Gastroesophageal sphincter (tissue), 3 donors: ENCODE measurements around the gene PATE2.

Experiments
- EP300 ChIP-seq: sonication (generic); formaldehyde crosslinking; IDR thresholded peaks from one replicate; pipeline ENCODE4 v1.6.1; 2017; ENCODE audit warnings: antibody characterized with exemption, mild to moderate bottlenecking
- POLR2A ChIP-seq, 2 donors: fragments of 450-650 bp; IDR thresholded peaks; one replicate each; pipeline ENCODE4 v1.6.1; 2017; ENCODE audit warnings: antibody characterized with exemption in 2 of 2, mild to moderate bottlenecking in 2 of 2, moderate library complexity in 1 of 2
- POLR2AphosphoS5 ChIP-seq: sonication (generic); formaldehyde crosslinking; IDR thresholded peaks from one replicate; pipeline ENCODE4 v1.6.1; 2017; ENCODE audit warnings: antibody characterized with exemption
- TF ChIP-seq, protein P1 (sequence below), 4 experiments: fragments of 200-600 bp in 2 of 4; fragments of 450-650 bp in 2 of 4; sonication (generic) in 1 of 4; IDR thresholded peaks; one replicate each; pipeline ENCODE4 v1.5.1; 2017 to 2019; ENCODE audit warnings: antibody characterized with exemption in 4 of 4, mild to moderate bottlenecking in 2 of 4, moderate library complexity in 2 of 4

- TF ChIP-seq EP300 (no peak), POLR2AphosphoS5 (no peak), POLR2A (IDR thresholded peaks at IDR 0.05) (no peak)
- TF ChIP-seq, protein P1, sequence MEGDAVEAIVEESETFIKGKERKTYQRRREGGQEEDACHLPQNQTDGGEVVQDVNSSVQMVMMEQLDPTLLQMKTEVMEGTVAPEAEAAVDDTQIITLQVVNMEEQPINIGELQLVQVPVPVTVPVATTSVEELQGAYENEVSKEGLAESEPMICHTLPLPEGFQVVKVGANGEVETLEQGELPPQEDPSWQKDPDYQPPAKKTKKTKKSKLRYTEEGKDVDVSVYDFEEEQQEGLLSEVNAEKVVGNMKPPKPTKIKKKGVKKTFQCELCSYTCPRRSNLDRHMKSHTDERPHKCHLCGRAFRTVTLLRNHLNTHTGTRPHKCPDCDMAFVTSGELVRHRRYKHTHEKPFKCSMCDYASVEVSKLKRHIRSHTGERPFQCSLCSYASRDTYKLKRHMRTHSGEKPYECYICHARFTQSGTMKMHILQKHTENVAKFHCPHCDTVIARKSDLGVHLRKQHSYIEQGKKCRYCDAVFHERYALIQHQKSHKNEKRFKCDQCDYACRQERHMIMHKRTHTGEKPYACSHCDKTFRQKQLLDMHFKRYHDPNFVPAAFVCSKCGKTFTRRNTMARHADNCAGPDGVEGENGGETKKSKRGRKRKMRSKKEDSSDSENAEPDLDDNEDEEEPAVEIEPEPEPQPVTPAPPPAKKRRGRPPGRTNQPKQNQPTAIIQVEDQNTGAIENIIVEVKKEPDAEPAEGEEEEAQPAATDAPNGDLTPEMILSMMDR (IDR thresholded peaks at IDR 0.05) = no peak
These were observed 8.0 kb downstream of the PATE2 start for GRCh38 chr11:125770583-125770982.
